Stimulated activated CD4-positive, alpha-beta T cell treated with anti-CD3 and anti-CD28 coated beads, Interleukin-4, amount 100 ng/mL, for 48 hours (primary cell): ENCODE data around the gene THAP11.
"Not testable (repeated sequence)": the region's sequence is repeated elsewhere in the genome, so short reads cannot be mapped to it uniquely, and the experiment has no call there.

Experiments
- DNase-seq, 2 donors: peaks; one replicate each; pipeline ENCODE4 v3.0.0-alpha.2; 2020; ENCODE audit warnings: low read depth in 2 of 2

The THAP11 gene

DNA sequence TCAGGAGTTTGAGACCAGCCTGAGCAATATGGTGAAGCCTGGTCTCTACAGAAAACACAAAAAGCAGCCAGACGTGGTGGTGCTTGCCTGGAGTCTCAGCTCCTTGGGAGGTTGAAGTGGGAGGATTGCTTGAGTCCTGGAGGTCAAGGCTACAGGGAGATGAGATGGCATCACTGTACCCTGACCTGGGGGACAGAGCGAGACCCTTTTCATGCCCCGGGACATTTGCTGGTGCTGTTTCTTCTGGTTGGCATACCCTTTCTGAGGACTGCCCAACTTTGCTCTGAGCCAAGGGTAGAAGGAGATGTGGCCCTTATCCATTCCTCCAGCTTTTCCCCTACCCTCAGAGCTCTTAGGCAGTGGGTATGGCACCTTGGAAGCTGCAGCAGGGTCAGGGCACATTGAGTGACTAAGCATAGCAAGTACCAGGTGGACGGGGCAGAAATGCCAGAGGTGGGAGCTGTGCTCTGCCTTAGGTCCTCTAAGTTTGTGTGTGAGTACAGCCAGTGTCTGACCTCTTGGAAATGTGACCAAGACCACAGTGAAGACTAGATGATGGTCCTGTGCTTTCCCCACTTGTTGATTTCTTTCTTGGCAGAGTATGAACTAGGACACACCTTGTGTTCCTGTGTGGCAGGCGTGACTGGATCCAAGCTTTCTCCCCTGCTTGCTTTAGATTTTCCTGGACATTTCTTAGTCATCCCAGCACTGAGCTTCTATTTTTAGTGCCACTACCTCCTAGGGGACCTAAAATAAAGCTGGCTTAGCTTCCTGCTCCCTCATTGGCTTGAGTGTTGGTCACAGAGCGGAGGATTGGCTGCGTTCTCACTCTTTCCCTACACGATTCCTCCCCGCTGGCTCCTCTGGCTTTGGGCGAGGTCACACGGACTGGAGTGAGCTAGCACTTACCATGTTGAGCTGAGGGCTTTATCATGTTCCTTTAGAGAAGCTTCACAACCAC, 20.8 kb downstream of the THAP11 start:
- no peak for DNase-seq

DNA sequence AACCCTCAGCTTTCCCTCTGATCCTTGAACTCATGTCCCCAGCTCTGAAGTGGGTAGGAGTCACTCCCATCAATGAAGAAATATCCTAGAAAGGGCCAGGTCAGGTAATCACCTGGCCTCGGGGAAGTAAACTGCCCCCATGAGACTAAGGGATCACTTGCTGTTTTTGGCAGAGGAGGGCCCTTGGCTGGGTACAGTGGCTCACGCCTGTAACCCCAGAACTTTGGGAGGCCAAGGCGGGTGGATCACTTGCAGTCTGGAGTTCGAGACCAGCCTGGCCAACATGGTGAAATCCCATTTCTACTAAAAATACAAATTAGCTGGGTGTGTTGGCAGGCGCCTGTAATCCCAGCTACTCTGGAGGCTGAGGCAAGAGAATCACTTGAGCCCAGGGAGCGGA, 21.9 kb downstream of the THAP11 start:
- DNase-seq: not testable (repeated sequence)

GRCh38 chr16:67864594-67864993, 22.5 kb downstream of the THAP11 start:
- no peak for DNase-seq

GRCh38 chr16:67865318-67865717, 23.2 kb downstream of the THAP11 start:
- DNase-seq: no peak

DNA sequence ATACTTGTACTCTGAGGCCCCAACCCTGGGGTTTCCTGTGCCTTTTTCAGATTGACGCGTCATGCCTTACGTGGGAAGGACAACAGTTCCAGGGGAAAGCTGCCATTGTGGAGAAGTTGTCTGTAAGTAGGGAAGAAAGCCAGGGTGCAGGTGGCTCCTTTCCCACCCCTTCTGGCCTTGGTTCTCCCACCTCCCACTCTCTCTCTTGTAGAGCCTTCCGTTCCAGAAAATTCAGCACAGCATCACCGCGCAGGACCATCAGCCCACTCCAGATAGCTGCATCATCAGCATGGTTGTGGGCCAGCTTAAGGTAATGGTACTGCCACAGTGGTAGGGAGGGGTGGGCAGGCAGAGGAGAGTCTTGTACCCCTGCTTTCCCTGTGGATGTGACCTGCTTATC, 26.2 kb downstream of the THAP11 start:
- no peak for DNase-seq

DNA sequence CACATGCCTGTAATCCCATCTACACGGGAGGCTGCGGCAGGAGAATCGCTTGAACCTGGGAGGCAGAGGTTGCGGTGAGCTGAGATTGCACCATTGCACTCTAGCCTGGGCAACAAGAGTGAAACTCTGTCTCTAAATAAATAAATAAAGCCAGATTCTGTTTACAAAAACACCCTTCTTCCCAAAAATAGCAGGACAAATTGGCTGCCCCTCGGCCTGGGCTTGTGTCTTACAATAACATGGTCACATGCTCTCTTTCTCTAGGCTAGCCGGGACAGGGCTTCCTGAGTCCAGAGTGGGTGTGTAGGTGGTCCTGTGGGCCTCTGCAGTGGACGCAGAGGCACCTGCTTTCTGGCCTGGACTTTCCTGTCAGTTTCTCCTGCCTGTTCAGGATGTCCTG, 27.5 kb downstream of the THAP11 start:
- DNase-seq: no peak

DNA sequence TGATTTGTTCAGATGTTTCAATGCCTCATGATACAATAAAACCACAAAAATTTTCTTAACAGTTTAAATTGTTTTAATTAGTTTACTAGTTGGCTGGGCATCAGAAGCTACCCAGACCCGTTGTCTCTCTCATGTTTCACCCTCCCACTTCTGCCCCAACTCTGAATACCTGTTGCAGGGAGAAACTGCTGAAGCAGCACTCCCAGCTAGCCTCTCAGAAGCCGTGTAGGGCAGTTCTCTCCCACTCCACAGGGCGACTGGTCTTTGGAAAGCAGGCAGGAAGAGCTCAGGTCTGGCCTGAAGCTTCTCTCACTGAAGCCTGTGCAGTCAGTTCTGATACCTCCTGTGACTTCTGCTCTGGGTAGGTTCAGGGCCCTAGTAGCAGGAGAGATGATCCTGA, 29.1 kb downstream of the THAP11 start:
- no peak for DNase-seq

- no peak for DNase-seq
Measured at GRCh38 chr16:67872131-67872630, 30.1 kb downstream of the THAP11 start.

DNA sequence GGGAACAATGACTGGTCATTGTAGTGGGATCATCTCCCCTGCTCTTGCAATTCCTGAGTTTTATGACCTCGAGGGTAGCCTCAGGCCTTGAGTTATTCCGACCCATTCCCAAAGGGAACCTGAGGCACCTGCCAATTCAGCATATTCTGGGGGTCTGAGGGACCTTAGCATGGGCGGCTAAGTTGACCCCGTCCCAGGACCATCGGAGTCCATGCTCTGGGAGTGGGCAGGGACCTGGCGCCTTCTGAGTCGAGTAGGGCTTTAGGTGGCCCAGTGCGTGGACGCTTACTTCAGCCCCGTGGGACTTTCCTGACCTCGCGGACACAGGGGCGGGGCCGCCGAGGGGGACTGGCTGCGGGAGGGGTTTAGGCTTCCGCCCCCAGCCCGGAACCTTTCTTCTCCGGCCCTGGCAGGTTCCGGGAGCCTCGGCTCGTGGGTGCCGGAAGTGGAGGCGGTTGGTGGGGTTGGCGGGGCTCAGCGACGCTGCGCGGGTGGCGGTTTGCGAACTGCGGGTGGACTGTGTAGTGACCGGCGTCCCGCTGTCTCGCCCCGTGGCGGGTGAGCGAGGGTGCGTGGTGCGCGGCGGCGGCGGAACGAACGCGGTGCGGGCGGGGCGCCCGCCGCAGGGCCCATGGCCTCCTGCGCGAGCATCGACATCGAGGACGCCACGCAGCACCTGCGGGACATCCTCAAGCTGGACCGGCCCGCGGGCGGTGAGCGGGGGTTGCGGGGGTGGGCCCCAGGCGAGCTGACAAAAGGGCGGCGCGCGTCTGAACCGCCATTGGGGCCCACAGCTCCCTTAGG, 30.7 kb downstream of the THAP11 start, which contains the start of gene EDC4:
Gene EDC4 (plus strand): TSS at position 422 of the 804 bp plus-strand sequence. CDS start 210 bp downstream, at position 632.
- DNase-seq: peak; percentile 84 to 86

DNA sequence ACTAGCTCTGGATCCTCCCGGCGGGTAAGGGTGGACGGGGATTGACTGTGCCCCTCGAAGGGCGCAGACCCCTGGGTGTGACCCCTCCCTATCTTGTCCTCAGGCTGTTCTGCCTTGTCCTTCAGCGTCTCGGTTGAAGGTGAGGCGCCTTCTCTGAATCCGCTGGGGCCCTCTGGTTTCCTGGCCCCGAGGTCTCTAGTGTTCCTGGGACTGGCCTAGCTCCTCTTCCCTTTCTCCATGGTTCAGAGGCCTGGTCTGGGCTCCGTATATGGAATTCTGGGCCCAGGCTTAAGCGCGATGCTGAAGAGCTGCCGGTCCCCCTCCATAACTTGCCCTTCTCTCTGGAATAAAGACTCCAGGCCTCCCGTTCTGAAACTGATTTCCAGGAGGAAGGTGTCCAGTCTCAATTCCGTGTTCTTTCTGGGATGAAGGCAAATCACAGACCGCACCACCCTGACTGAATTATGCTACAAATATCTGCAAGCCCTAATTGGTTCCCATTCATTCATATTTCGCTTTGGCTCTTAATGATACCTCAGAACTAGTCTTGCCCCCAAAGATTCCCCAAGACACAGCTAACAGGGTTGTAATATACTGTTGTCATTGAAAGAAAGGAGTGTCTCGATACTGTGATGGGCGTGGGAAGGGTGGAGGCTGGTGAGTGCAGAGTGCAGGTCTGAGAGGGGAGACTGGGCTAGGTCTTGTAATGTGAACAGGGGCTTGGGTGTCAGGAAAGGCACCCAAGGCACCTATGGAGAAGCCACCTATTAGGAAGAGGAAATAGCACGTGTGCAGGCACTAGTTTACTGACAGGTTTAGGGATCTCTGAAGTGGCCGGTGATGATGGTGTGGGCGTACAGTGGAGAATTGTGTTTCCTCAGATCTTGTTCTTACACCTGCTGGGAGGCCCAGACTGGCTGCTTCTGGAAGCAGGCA, 31.6 kb downstream of the THAP11 start:
- DNase-seq: no peak

DNA sequence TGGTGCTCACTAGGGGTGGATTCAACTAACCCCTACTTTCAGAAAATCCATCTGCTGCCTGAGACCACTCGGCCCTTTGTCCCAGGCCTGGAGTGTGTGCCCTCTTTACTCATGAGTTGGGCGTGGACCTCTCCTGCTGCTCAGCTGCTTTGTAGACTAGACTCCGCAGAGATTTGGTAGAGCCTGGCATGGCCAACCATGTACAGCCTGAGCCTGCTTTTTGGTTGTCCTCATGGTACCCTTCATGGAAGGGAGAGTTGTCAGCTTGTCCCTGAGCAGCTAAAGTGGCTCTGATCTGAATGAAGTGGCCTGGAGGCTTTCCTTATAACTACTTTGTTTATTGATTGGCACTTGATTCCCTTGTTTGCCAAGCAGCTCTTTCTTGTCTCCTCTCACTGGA, 32.3 kb downstream of the THAP11 start:
- DNase-seq: no peak

DNA sequence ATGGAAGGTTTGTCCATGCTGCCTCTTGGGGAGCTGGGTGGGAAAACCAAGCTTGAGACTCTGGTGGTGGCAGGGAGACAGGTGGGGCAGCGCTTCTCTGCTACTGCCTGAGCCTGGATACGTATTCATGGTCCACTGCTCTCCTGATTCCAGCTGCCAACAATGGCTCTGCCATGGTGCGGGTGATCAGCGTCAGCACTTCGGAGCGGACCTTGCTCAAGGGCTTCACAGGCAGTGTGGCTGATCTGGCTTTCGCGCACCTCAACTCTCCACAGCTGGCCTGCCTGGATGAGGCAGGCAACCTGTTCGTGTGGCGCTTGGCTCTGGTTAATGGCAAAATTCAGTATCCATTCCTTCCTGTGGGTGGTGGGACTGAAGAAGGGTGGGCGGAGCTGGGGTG, 34.9 kb downstream of the THAP11 start:
- no peak for DNase-seq

GRCh38 chr16:67878232-67878631, 36.1 kb downstream of the THAP11 start:
- no peak for DNase-seq

DNA sequence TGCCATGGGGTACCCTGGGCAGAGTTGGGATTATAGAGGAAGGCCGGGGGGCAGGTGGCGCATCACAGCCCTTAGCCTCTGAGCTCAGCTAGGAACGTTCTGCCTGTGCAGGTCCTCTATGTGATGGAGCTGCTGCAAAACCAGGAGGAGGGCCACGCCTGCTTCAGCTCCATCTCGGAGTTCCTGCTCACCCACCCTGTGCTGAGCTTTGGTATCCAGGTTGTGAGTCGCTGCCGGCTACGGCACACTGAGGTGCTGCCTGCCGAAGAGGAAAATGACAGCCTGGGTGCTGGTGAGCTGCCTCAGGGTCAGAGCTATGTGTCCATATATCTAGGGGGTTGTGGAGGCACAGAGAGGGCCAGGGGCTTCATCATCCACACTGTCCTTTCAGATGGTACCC, 36.7 kb downstream of the THAP11 start:
- no peak for DNase-seq

DNA sequence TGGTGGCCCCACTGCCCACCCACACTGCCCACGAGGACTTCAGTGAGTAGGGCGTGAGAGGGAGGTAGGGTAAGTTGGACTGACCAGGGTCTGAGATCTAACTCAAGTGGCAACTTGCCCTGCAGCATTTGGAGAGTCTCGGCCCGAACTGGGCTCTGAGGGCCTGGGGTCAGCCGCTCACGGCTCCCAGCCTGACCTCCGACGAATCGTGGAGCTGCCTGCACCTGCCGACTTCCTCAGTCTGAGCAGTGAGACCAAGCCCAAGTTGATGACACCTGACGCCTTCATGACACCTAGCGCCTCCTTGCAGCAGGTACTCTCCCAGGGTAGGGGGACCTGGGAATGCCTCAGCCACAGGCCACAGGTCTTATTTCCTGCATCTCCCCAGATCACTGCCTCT, 37.3 kb downstream of the THAP11 start:
- DNase-seq: no peak

DNA sequence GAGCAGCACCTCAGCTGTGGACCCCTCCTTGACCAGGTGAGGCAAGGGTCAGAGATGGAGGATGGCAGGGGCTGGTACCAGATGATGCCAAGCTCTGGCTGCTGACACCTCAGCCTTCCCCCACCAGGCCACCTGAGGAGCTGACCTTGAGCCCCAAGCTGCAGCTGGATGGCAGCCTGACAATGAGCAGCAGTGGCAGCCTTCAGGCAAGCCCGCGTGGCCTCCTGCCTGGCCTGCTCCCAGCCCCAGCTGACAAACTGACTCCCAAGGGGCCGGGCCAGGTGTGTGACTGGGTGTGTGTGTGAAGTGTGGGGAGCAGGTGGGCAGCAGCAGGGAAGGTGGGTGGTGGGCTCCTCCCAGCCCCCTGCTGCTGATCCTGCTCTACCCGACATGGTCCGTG, 37.8 kb downstream of the THAP11 start:
- no peak for DNase-seq

DNA sequence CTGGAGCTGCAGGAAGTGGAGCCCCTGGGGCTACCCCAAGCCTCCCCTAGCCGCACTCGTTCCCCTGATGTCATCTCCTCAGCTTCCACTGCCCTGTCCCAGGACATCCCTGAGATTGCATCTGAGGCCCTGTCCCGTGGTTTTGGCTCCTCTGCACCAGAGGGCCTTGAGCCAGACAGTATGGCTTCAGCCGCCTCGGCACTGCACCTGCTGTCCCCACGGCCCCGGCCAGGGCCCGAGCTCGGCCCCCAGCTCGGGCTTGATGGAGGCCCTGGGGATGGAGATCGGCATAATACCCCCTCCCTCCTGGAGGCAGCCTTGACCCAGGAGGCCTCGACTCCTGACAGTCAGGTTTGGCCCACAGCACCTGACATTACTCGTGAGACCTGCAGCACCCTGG, 38.5 kb downstream of the THAP11 start:
- DNase-seq: no peak

- no peak for DNase-seq
Measured at GRCh38 chr16:67881621-67882161, 39.6 kb downstream of the THAP11 start.

- DNase-seq: no peak
Measured at GRCh38 chr16:67882374-67883145, 40.4 kb downstream of the THAP11 start.

- no peak for DNase-seq
Measured at GRCh38 chr16:67883146-67883871, 41.2 kb downstream of the THAP11 start.
